ENCODE results near the gene AKR1E2. TPM values are rescaled to one million over a fixed set of nuclear protein-coding genes. Genes with fewer than 3 reads are reported as not detected.

The AKR1E2 gene
- polyA plus RNA-seq, 3 donors, result 0.45 to 0.74 (median 0.67) TPM

DNA sequence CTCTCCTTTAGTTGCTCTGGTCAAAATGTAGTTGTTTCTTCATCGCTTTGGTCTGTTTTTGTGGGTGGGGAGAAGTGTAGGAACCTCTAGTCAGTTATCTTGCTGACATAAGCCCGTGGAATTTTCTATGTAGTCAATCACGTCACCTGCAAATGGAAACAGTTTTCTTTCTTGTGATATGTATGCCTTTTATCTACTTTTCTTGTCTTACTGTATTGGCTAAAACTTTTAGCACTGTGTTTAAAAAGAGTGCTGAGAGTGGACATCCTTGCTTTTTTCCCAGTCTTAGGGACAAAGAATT, 42.3 kb downstream of the AKR1E2 start:
- Histone ChIP-seq H3K9me3 (replicated peaks in 1 of 2; ENCODE audit: control insufficient read depth in 1 of 2, insufficient read depth in 1 of 2, low read length in 2 of 2) (no peaks in the 10 kb centered on the region), H3K4me1 (ENCODE audit: control insufficient read depth in 1 of 2, insufficient read depth in 2 of 2, low read length in 2 of 2) (no peaks in the 10 kb centered on the region), H3K9ac (ENCODE audit: insufficient read depth, low read length, poor library complexity, severe bottlenecking) (no peak overlapping the region), H3K27me3 (ENCODE audit: control insufficient read depth in 2 of 2, insufficient read depth in 2 of 2, low read length in 2 of 2) (no peaks in the 10 kb centered on the region), H3K36me3 (replicated peaks in 1 of 2; ENCODE audit: control insufficient read depth in 1 of 2, insufficient read depth in 2 of 2, low read length in 2 of 2) (no peaks in the 10 kb centered on the region), H4K20me1 (ENCODE audit: insufficient read depth, low read length) (no peaks in the 10 kb centered on the region), H3K4me2 (replicated peaks; ENCODE audit: extremely low read depth, low read length, poor library complexity, severe bottlenecking) (no peak overlapping the region), H3K79me2 (ENCODE audit: insufficient read depth, low read length) (no peaks in the 10 kb centered on the region), H2AFZ (ENCODE audit: insufficient read depth, low read depth, low read length, poor library complexity, severe bottlenecking) (no peak overlapping the region), H3K27ac (ENCODE audit: low read depth in 1 of 2, low read length in 2 of 2) (no peak overlapping the region), H3K4me3 (replicated peaks in 1 of 3; ENCODE audit: low read depth in 2 of 3, low read length in 3 of 3) (no peak overlapping the region)
- no CpG with 5 or more reads among the region's 3 CpGs for WGBS (ENCODE audit: insufficient coverage)
- intact Hi-C loops (cut with micrococcal nuclease), result no loop called here
- TF ChIP-seq, protein P1, sequence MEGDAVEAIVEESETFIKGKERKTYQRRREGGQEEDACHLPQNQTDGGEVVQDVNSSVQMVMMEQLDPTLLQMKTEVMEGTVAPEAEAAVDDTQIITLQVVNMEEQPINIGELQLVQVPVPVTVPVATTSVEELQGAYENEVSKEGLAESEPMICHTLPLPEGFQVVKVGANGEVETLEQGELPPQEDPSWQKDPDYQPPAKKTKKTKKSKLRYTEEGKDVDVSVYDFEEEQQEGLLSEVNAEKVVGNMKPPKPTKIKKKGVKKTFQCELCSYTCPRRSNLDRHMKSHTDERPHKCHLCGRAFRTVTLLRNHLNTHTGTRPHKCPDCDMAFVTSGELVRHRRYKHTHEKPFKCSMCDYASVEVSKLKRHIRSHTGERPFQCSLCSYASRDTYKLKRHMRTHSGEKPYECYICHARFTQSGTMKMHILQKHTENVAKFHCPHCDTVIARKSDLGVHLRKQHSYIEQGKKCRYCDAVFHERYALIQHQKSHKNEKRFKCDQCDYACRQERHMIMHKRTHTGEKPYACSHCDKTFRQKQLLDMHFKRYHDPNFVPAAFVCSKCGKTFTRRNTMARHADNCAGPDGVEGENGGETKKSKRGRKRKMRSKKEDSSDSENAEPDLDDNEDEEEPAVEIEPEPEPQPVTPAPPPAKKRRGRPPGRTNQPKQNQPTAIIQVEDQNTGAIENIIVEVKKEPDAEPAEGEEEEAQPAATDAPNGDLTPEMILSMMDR (IDR thresholded peaks at IDR 0.05), result no peak
- no peak for DNase-seq
- Mint-ChIP-seq H3K9me3 (peaks cover 0 to 5% (median 0%) of the 10 kb centered on the region in 7 donors), H3K27me3 (ENCODE audit: low read depth in 3 of 3) (peaks cover 0 to 4% (median 2%) of the 10 kb centered on the region in 3 donors), H3K36me3 (no peaks in the 10 kb centered on the region), H3K4me1 (peaks cover 8% of the 10 kb centered on the region), H3K4me3 (no peak overlapping the region), H3K27ac (no peak overlapping the region)

DNA sequence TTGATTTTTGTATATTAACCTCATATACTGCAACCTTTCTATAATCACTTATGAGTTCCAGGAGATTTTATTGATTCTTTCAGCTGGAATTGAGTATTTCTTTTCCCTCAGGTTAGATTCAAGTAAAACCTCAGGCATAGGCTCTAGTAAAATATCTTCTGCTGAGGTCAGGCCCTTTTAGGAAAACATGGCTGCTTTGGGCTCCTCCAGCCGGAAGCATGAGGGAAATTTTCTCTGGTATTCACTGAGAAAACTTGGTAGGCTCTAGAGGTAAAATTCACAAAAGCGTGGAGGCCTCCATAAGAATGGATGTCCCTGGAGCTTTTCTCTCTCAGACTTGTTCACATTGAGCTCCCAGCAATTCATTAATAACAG, 56.7 kb downstream of the AKR1E2 start:
- Histone ChIP-seq H3K9ac (ENCODE audit: insufficient read depth, low read length, poor library complexity, severe bottlenecking) (no peak overlapping the region), H3K27me3 (ENCODE audit: control insufficient read depth in 2 of 2, insufficient read depth in 2 of 2, low read length in 2 of 2) (no peaks in the 10 kb centered on the region), H3K9me3 (replicated peaks in 1 of 2; ENCODE audit: control insufficient read depth in 1 of 2, insufficient read depth in 1 of 2, low read length in 2 of 2) (no peaks in the 10 kb centered on the region), H4K20me1 (ENCODE audit: insufficient read depth, low read length) (no peaks in the 10 kb centered on the region), H3K27ac (ENCODE audit: low read depth in 1 of 2, low read length in 2 of 2) (no peak overlapping the region), H3K79me2 (ENCODE audit: insufficient read depth, low read length) (no peaks in the 10 kb centered on the region), H3K4me1 (ENCODE audit: control insufficient read depth in 1 of 2, insufficient read depth in 2 of 2, low read length in 2 of 2) (no peaks in the 10 kb centered on the region), H2AFZ (ENCODE audit: insufficient read depth, low read depth, low read length, poor library complexity, severe bottlenecking) (no peak overlapping the region), H3K36me3 (replicated peaks in 1 of 2; ENCODE audit: control insufficient read depth in 1 of 2, insufficient read depth in 2 of 2, low read length in 2 of 2) (no peaks in the 10 kb centered on the region), H3K4me3 (replicated peaks in 1 of 3; ENCODE audit: low read depth in 2 of 3, low read length in 3 of 3) (no peak overlapping the region), H3K4me2 (replicated peaks; ENCODE audit: extremely low read depth, low read length, poor library complexity, severe bottlenecking) (no peak overlapping the region)
- Mint-ChIP-seq H3K4me3 (no peak overlapping the region), H3K36me3 (no peaks in the 10 kb centered on the region), H3K9me3 (peaks cover 0 to 7% (median 0%) of the 10 kb centered on the region in 7 donors), H3K4me1 (peaks cover 9% of the 10 kb centered on the region), H3K27ac (no peak overlapping the region), H3K27me3 (ENCODE audit: low read depth in 3 of 3) (peaks cover 0 to 2% (median 2%) of the 10 kb centered on the region in 3 donors)
- WGBS (ENCODE audit: insufficient coverage), result no CpG with 5 or more reads among the region's 2 CpGs
- no peak for DNase-seq
- intact Hi-C loops (cut with micrococcal nuclease), result no loop called here
- TF ChIP-seq, protein P1 (IDR thresholded peaks at IDR 0.05), result no peak

Data from CD14-positive monocyte (primary cell).